PC-3 (cell line): Measurements from ENCODE around the gene KCTD5. TPM values are rescaled to one million over a fixed set of nuclear protein-coding genes. Genes with fewer than 3 reads are reported as not detected.

ENCODE experiments used
- ATAC-seq: fragments of 200-7000 bp; cut with Tn5 transposase; 2 replicates; pipeline ENCODE4 v1.9.1; 2020; ENCODE audit warnings: mild to moderate bottlenecking, moderate library complexity
- BruUV-seq: library from RNA; stranded (reverse); fragments of 400-500 nt; replicated peaks from 2 replicates; lab custom pipeline; 2021; lab: Mats Ljungman, UMichigan
- CTCF ChIA-PET: fragments of 300-600 bp; sonication (Branson Sonifier 250); formaldehyde crosslinking; loops from one replicate; lab custom pipeline; 2022; ENCODE audit warnings: antibody characterized with exemption; lab: Charles Lee
- POLR2A ChIA-PET: fragments of 300-600 bp; sonication (Branson Sonifier 250); formaldehyde crosslinking; loops from one replicate; lab custom pipeline; 2022; ENCODE audit warnings: antibody characterized with exemption; ENCODE audit not compliant: unreplicated experiment; lab: Charles Lee
- DNase-seq: peaks from one replicate; pipeline ENCODE4 v3.0.0-alpha.2; 2015
- H2AFZ ChIP-seq: fragments of 300-600 bp; sonication (generic); 2 replicates; pipeline ENCODE4 v1.6.0; 2016; ENCODE audit warnings: antibody characterized with exemption, low read length
- H3F3A ChIP-seq: fragments of 300-600 bp; sonication (generic); one replicate; pipeline ENCODE4 v1.6.0; 2017; ENCODE audit warnings: antibody characterized with exemption, low read length, control low read depth, mild to moderate bottlenecking; ENCODE audit not compliant: unreplicated experiment
- H3K27ac ChIP-seq: fragments of 300-600 bp; sonication (generic); 2 replicates; pipeline ENCODE4 v1.5.1; 2016; ENCODE audit warnings: mild to moderate bottlenecking, low read length
- H3K27me3 ChIP-seq: fragments of 300-600 bp; sonication (generic); 2 replicates; pipeline ENCODE4 v1.6.1; 2016; ENCODE audit warnings: low read length, mixed read lengths
- H3K36me3 ChIP-seq: fragments of 300-600 bp; sonication (generic); 2 replicates; pipeline ENCODE4 v1.6.1; 2016; ENCODE audit warnings: low read depth, mixed run types, low read length, mixed read lengths
- H3K4me1 ChIP-seq: fragments of 300-600 bp; sonication (generic); 2 replicates; pipeline ENCODE4 v1.5.1; 2016; ENCODE audit warnings: low read length; ENCODE audit not compliant: insufficient read depth
- H3K4me2 ChIP-seq: fragments of 300-600 bp; sonication (generic); 2 replicates; pipeline ENCODE4 v1.6.0; 2016; ENCODE audit warnings: low read length
- H3K4me3 ChIP-seq: fragments of 300-600 bp; sonication (generic); 2 replicates; pipeline ENCODE4 v1.5.1; 2016; ENCODE audit warnings: mild to moderate bottlenecking, low read length, mixed read lengths
- H3K79me2 ChIP-seq: fragments of 300-600 bp; sonication (generic); 2 replicates; pipeline ENCODE4 v1.6.1; 2017; ENCODE audit warnings: low read length, mixed read lengths
- H3K9ac ChIP-seq: fragments of 300-600 bp; sonication (generic); 2 replicates; pipeline ENCODE4 v1.6.0; 2016; ENCODE audit warnings: mild to moderate bottlenecking, low read length
- H3K9me2 ChIP-seq: fragments of 300-600 bp; sonication (generic); replicated peaks from 2 replicates; pipeline ENCODE4 v1.6.1; 2016; ENCODE audit warnings: mixed run types, low read length, mixed read lengths
- H3K9me3 ChIP-seq: fragments of 300-600 bp; sonication (generic); 2 replicates; pipeline ENCODE4 v1.6.1; 2016; ENCODE audit warnings: low read length, mixed read lengths
- H4K20me1 ChIP-seq: fragments of 300-600 bp; sonication (generic); 2 replicates; pipeline ENCODE4 v1.6.1; 2016; ENCODE audit warnings: low read length, mixed read lengths
- EZH2 ChIP-seq: fragments of 300-600 bp; sonication (generic); IDR thresholded peaks from one replicate; pipeline ENCODE4 v1.6.1; 2017; ENCODE audit warnings: antibody characterized with exemption, mild to moderate bottlenecking, low read length; ENCODE audit not compliant: unreplicated experiment
- EZH2phosphoT487 ChIP-seq: fragments of 300-600 bp; sonication (generic); IDR thresholded peaks from 2 replicates; pipeline ENCODE4 v1.6.1; 2018; ENCODE audit warnings: mild to moderate bottlenecking, antibody characterized with exemption, low read length, borderline replicate concordance
- intact Hi-C: fragments of 100-400 bp; cut with micrococcal nuclease; formaldehyde crosslinking; loops from 2 replicates; pipeline ENCODE4 v1.9.0; 2023
- total RNA-seq: library from RNA; depleted of rRNA; stranded (reverse); fragments of >200 nt; gene quantifications from 2 replicates; pipeline ENCODE4 v1.2.3, GENCODE V29; 2014
- TF ChIP-seq, protein P1 (sequence below): fragments of 300-600 bp; sonication (generic); conservative IDR thresholded peaks from 2 replicates; pipeline ENCODE4 v1.5.1; 2017; ENCODE audit warnings: antibody characterized with exemption, low read depth, mild to moderate bottlenecking, low read length

The KCTD5 gene
- total RNA-seq, 1 experiment from 2014 or later = 52.2 TPM

DNA sequence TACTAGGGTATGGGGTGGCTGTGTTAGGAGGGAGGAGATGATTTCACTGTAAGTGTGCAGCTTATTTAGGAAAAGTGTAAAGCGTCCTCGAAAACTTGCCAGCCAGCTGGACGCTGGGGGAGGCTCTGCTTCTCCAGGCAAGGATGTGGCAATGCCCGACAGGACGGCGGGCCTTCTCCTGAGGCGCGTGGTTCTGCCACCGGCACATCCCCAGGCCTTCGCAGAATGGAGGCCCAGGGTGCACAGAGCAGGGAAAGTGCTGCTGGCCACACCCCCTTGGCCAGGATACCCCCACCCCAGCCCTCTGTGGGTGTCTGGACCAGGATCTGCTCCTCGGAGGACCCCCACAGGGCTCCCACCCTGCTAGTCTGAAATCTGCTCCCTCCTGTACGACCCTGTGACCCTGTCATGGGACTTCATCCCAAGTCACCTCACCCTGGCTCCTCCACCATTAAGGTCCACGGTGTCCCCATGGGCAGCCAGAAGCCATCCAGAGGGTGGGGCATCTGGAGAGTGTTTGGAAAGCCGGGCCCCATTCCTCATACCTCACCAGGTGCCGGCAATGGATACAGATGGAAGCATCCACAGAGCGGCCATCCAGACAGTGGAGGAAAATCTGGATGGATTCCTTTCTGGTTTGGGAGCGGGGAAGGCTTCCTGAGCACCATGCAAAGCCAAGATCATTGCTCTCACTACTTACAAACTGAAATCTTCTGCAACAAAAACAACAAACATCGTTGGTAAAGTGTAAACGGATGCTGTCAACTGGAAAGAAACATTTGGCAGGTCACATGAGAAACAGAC is 60.9 kb downstream of the KCTD5 start:
- TF ChIP-seq EZH2 (no peak), EZH2phosphoT487 (no peak)
- TF ChIP-seq, protein P1, sequence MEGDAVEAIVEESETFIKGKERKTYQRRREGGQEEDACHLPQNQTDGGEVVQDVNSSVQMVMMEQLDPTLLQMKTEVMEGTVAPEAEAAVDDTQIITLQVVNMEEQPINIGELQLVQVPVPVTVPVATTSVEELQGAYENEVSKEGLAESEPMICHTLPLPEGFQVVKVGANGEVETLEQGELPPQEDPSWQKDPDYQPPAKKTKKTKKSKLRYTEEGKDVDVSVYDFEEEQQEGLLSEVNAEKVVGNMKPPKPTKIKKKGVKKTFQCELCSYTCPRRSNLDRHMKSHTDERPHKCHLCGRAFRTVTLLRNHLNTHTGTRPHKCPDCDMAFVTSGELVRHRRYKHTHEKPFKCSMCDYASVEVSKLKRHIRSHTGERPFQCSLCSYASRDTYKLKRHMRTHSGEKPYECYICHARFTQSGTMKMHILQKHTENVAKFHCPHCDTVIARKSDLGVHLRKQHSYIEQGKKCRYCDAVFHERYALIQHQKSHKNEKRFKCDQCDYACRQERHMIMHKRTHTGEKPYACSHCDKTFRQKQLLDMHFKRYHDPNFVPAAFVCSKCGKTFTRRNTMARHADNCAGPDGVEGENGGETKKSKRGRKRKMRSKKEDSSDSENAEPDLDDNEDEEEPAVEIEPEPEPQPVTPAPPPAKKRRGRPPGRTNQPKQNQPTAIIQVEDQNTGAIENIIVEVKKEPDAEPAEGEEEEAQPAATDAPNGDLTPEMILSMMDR = no peak
- Histone ChIP-seq H3K27ac (no peak overlapping the region), H3K79me2 (no peaks in the 10 kb centered on the region), H3F3A (no peaks in the 10 kb centered on the region), H4K20me1 (no peaks in the 10 kb centered on the region), H3K4me3 (no peak overlapping the region), H3K9ac (no peak overlapping the region), H3K4me1 (no peaks in the 10 kb centered on the region), H3K36me3 (no peaks in the 10 kb centered on the region), H3K4me2 (no peak overlapping the region), H2AFZ (no peak overlapping the region), H3K27me3 (no peaks in the 10 kb centered on the region), H3K9me2 (no peaks in the 10 kb centered on the region), H3K9me3 (no peaks in the 10 kb centered on the region)
- POLR2A ChIA-PET = no interaction called here
- BruUV-seq = no TSS peak
- DNase-seq (no peak), ATAC-seq (no peak)
- intact Hi-C loops = no loop called here
- CTCF ChIA-PET = no interaction called here

DNA sequence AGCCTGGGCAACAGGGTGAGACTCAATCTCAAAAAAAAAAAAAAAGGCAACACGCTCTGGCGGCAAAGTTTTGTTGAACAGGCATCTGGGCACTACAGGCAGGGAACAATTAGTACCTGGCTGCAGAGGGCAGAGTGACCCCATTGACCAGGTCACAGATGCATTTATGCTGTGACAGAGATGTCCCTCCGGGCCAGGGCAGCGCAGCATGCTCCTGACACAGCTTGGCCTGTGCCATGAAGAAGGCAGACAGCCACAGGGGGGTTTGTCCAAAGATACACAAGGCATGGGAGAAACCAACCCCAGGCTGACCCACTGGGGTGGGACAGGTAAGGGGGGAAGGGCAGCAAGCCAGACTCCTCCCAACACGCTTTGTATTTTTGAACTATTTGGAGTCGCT is 62.4 kb downstream of the KCTD5 start:
- Histone ChIP-seq H3F3A (no peaks in the 10 kb centered on the region), H3K4me2 (no peak overlapping the region), H2AFZ (no peak overlapping the region), H3K4me3 (no peak overlapping the region), H3K4me1 (no peaks in the 10 kb centered on the region), H3K79me2 (no peaks in the 10 kb centered on the region), H3K9me3 (no peaks in the 10 kb centered on the region), H3K36me3 (no peaks in the 10 kb centered on the region), H3K9me2 (no peaks in the 10 kb centered on the region), H4K20me1 (no peaks in the 10 kb centered on the region), H3K27ac (no peak overlapping the region), H3K27me3 (no peaks in the 10 kb centered on the region), H3K9ac (no peak overlapping the region)
- no peak for DNase-seq
- TF ChIP-seq, protein P1 = no peak
- no peak for TF ChIP-seq EZH2phosphoT487
- TF ChIP-seq EZH2 = no peak
- no peak for ATAC-seq
- no TSS peak for BruUV-seq
- ChIA-PET CTCF (no interaction called here), POLR2A (no interaction called here)
- intact Hi-C loops = no loop called here
